ENCODE measurements around the gene H6PD. TPM values are rescaled to one million over a fixed set of nuclear protein-coding genes. Genes with fewer than 3 reads are reported as not detected.

The H6PD gene
- total and polyA plus RNA-seq, 2 experiments from 2014 or later, result 1.2 to 4.7 TPM

- TF ChIP-seq REST (IDR thresholded peaks at IDR 0.05; ENCODE audit: unreplicated experiment) (no peak), ZNF114 (CRISPR knock-in tag; IDR thresholded peaks at IDR 0.05) (no peak), ETS1 (IDR thresholded peaks at IDR 0.05) (no peak), ZNF462 (CRISPR knock-in tag; IDR thresholded peaks at IDR 0.05) (no peak), EZH2 (IDR thresholded peaks at IDR 0.05; ENCODE audit: low read depth, unreplicated experiment) (no peak), NANOG (IDR thresholded peaks at IDR 0.05; ENCODE audit: borderline replicate concordance) (no peak), EZH2phosphoT487 (IDR thresholded peaks at IDR 0.05; ENCODE audit: unreplicated experiment) (no peak), CTCF (conservative IDR thresholded peaks at IDR 0.05; ENCODE audit: low read depth in 2 of 2) (no peak), POLR2AphosphoS5 (IDR thresholded peaks at IDR 0.05; ENCODE audit: low read depth) (no peak), JUNB (IDR thresholded peaks at IDR 0.05; ENCODE audit: unreplicated experiment) (no peak), CREB1 (CRISPR knock-in tag; IDR thresholded peaks at IDR 0.05; ENCODE audit: low read depth) (no peak), ZNF331 (CRISPR knock-in tag; IDR thresholded peaks at IDR 0.05; ENCODE audit: low read depth) (no peak), STAT1 (IDR thresholded peaks at IDR 0.05; ENCODE audit: unreplicated experiment) (no peak)
- Histone ChIP-seq H3K4me3 (no peak overlapping the region), H3F3A (replicated peaks; ENCODE audit: low read depth) (peaks cover 15% of the 10 kb centered on the region; the same call in 1 of the 2 replicates), H2AFZ (no peak overlapping the region), H3K4me1 (ENCODE audit: insufficient read depth) (peaks cover 4% of the 10 kb centered on the region), H3K36me3 (ENCODE audit: insufficient read depth) (no peaks in the 10 kb centered on the region), H3K79me2 (replicated peaks; ENCODE audit: insufficient read depth) (no peaks in the 10 kb centered on the region), H3K27me3 (ENCODE audit: insufficient read depth) (no peaks in the 10 kb centered on the region), H3K4me2 (no peak overlapping the region), H3K27ac (ENCODE audit: low read depth) (no peak overlapping the region), H4K20me1 (replicated peaks; ENCODE audit: insufficient read depth) (no peaks in the 10 kb centered on the region), H3K9me2 (ENCODE audit: insufficient read depth) (peaks cover 6% of the 10 kb centered on the region; the same call in 1 of the 2 replicates)
- peaks cover 11% of the 10 kb centered on the region for H3K27me3 Mint-ChIP-seq (ENCODE audit: insufficient read depth, low read depth, poor library complexity)
- H3K4me1 Mint-ChIP-seq, result peaks cover 10% of the 10 kb centered on the region
- no peak overlapping the region for H3K27ac Mint-ChIP-seq
- H3K9me3 Mint-ChIP-seq, result peaks cover 33% of the 10 kb centered on the region
- ATAC-seq (no peak), DNase-seq (ENCODE audit: low spot score) (no peak)
- H3K4me3 Mint-ChIP-seq, result no peak overlapping the region
- peaks cover 28% of the 10 kb centered on the region for H3K36me3 Mint-ChIP-seq (ENCODE audit: low read depth)
Observed at GRCh38 chr1:9258629-9259028, 24.1 kb downstream of the H6PD start.
